DND-41 (cell line): ENCODE data around the gene SERPINB6.

Source experiments
- ATAC-seq: fragments of 200-7000 bp; cut with Tn5 transposase; 3 replicates; pipeline ENCODE4 v1.9.1; 2021; ENCODE audit warnings: low read depth; ENCODE audit not compliant: insufficient read depth
- DNase-seq: peaks from one replicate; pipeline ENCODE4 v3.0.0-alpha.2; 2020
- H2AFZ ChIP-seq: 2 replicates; pipeline ENCODE4 v1.6.0; 2012; ENCODE audit warnings: low read depth, low read length
- H3K27ac ChIP-seq: 2 replicates; pipeline ENCODE4 v1.5.1; 2012; ENCODE audit warnings: low read length, inconsistent platforms
- H3K27me3 ChIP-seq: fragments of 200-600 bp; sonication (generic); 2 replicates; pipeline ENCODE4 v1.6.0; 2012; ENCODE audit warnings: low read length, mild to moderate bottlenecking, inconsistent platforms; ENCODE audit not compliant: insufficient read depth, poor library complexity
- H3K36me3 ChIP-seq: 2 replicates; pipeline ENCODE4 v1.5.1; 2012; ENCODE audit warnings: low read length, inconsistent platforms; ENCODE audit not compliant: insufficient read depth
- H3K4me1 ChIP-seq: 2 replicates; pipeline ENCODE4 v1.5.1; 2012; ENCODE audit warnings: mild to moderate bottlenecking, low read length; ENCODE audit not compliant: insufficient read depth
- H3K4me2 ChIP-seq: 2 replicates; pipeline ENCODE4 v1.6.0; 2012; ENCODE audit warnings: mild to moderate bottlenecking, moderate library complexity, low read length, inconsistent platforms; ENCODE audit not compliant: insufficient read depth
- H3K4me3 ChIP-seq, 2 experiments: fragments of 200-600 bp in 1 of 2; shearing (Covaris generic) in 1 of 2; 2 replicates each; pipeline ENCODE4 v1.5.1; 2012 to 2016; ENCODE audit warnings: inconsistent platforms in 2 of 2, low read length in 2 of 2, mild to moderate bottlenecking in 2 of 2, low read depth in 1 of 2, moderate library complexity in 1 of 2
- H3K79me2 ChIP-seq: 2 replicates; pipeline ENCODE4 v1.6.0; 2012; ENCODE audit warnings: low read length, inconsistent platforms; ENCODE audit not compliant: insufficient read depth
- H3K9ac ChIP-seq: 2 replicates; pipeline ENCODE4 v1.6.0; 2012; ENCODE audit warnings: low read depth, mild to moderate bottlenecking, inconsistent platforms, low read length, moderate library complexity
- H3K9me3 ChIP-seq: 2 replicates; pipeline ENCODE4 v1.5.1; 2012; ENCODE audit warnings: low read length, moderate library complexity, mild to moderate bottlenecking, inconsistent platforms; ENCODE audit not compliant: insufficient read depth, severe bottlenecking
- H4K20me1 ChIP-seq: 2 replicates; pipeline ENCODE4 v1.6.0; 2012; ENCODE audit warnings: low read length; ENCODE audit not compliant: insufficient read depth
- EZH2 ChIP-seq: IDR thresholded peaks from 3 replicates; pipeline ENCODE4 v1.6.1; 2012; ENCODE audit warnings: borderline replicate concordance, low read depth, mild to moderate bottlenecking, moderate library complexity, low read length, inconsistent platforms; ENCODE audit not compliant: severe bottlenecking
- TF ChIP-seq, protein P1 (sequence below): IDR thresholded peaks from 2 replicates; pipeline ENCODE4 v1.5.1; 2012; ENCODE audit warnings: borderline replicate concordance, low read length, moderate library complexity, mild to moderate bottlenecking; ENCODE audit not compliant: poor library complexity, severe bottlenecking; ENCODE audit errors: extremely low read depth

The SERPINB6 gene

DNA sequence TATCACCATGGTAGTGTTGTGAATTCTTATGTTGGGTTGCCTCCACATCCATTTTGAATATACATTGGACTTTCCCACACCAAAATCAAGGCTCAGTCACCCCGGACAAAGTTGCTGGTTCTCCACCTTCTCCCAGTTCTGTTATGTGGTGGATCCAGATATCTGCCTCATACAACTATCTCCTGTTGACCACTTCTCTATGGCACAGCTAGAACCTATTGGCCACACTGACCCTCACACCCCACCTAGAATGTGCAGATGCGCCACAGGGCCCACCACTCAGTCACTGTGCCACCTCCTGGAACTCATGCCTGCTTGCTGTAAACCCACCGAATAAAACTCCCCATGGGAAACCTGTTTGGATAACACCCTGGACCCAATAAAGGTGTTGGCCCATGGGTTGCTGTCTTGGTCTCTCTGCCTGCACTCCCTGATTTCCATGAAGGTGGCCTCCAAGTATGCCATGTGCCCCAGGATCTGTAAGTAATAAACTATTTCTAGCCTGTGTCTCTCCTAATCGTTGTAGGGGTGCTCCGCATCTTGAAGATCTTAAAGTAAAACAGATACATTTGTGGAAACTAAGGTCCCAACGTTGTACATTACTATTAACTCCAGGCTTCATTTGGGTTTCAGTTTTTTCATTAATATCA, 21.1 kb upstream of the SERPINB6 start:
- Histone ChIP-seq H3K4me1 (peaks cover 22% of the 10 kb centered on the region), H3K9me3 (no peaks in the 10 kb centered on the region), H3K27me3 (peaks cover 4% of the 10 kb centered on the region), H4K20me1 (no peaks in the 10 kb centered on the region), H3K27ac (no peak overlapping the region), H3K9ac (no peak overlapping the region), H3K4me2 (no peak overlapping the region), H3K4me3 (no peak overlapping the region), H3K79me2 (no peaks in the 10 kb centered on the region), H2AFZ (no peak overlapping the region), H3K36me3 (no peaks in the 10 kb centered on the region)
- ATAC-seq: no peak
- TF ChIP-seq, protein P1, sequence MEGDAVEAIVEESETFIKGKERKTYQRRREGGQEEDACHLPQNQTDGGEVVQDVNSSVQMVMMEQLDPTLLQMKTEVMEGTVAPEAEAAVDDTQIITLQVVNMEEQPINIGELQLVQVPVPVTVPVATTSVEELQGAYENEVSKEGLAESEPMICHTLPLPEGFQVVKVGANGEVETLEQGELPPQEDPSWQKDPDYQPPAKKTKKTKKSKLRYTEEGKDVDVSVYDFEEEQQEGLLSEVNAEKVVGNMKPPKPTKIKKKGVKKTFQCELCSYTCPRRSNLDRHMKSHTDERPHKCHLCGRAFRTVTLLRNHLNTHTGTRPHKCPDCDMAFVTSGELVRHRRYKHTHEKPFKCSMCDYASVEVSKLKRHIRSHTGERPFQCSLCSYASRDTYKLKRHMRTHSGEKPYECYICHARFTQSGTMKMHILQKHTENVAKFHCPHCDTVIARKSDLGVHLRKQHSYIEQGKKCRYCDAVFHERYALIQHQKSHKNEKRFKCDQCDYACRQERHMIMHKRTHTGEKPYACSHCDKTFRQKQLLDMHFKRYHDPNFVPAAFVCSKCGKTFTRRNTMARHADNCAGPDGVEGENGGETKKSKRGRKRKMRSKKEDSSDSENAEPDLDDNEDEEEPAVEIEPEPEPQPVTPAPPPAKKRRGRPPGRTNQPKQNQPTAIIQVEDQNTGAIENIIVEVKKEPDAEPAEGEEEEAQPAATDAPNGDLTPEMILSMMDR: no peak
- TF ChIP-seq EZH2: no peak
- DNase-seq: no peak

DNA sequence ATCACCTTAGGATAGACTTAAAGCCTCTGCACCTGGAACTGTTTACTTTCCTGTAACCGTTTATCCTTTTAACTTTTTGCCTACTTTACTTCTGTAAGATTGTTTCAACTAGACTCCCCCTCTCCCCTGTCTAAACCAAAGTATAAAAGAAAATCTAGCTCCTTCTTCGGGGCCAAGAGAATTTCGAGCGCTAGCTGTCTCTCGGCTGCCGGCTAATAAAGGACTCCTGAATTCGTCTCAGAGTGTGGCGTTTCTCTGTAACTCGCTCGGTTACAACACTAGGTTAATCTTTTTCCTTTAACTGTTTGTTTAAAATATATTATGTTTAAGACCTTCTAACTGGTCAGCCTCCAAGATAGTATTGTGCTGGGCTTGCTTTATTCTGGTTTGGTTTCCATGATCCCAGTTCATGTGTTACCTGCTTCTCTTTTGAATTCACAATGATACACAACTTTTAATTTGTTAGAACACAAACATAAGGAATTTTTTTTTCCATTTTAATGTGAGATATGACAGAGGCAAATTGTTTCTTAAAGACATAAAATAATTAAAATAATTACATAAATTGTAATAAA, 19.7 kb upstream of the SERPINB6 start:
- peak overlapping the region in 1 of 2 experiments; percentile 75; a peak in 1 of 4 replicates for H3K4me3 ChIP-seq
- peak overlapping the region; percentile 81; the same call in 1 of the 2 replicates for H3K9ac ChIP-seq
- DNase-seq (no peak), ATAC-seq (no peak)
- H3K79me2 ChIP-seq: no peaks in the 10 kb centered on the region
- peaks cover 4% of the 10 kb centered on the region for H3K27me3 ChIP-seq
- H3K4me2 ChIP-seq: peak overlapping the region; percentile 93
- peak overlapping the region; percentile 97 for H2AFZ ChIP-seq
- H3K9me3 ChIP-seq: no peaks in the 10 kb centered on the region
- H3K4me1 ChIP-seq: peaks cover 22% of the 10 kb centered on the region
- H3K27ac ChIP-seq: no peak overlapping the region
- no peaks in the 10 kb centered on the region for H3K36me3 ChIP-seq
- TF ChIP-seq, protein P1: no peak
- no peak for TF ChIP-seq EZH2
- no peaks in the 10 kb centered on the region for H4K20me1 ChIP-seq

DNA sequence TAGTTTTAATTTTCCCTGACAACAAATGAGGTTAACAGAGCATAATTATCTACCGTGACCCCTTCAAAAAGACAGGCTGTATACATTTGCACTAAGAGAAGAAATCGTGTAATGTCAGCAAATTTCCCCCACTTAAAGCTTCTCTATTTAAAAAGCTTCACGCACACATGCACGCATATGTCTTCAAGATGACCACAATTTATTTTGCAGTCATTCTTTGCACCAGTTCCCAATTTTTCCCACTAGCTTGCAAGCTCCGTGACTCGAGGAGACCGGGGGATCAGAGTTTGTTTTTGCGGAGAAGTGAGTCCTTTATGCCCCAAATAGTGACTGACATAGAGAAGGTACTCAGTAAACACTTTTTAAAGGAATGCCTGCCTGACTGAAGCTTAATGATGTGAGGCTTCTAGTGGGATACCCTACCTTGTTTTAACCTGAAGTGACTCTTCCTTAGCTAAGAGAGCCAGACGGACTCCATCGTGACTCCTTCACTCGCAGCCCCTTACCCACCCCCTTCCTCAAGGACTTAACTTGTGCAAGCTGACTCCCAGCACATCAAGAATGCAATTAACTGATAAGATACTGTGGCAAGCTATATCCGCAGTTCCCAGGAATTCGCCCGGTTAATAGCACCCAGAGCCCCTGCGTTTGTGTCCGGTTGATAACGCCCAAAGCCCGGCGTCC, 19.0 kb upstream of the SERPINB6 start:
- Histone ChIP-seq H3K4me2 (peak overlapping the region; percentile 93), H3K27me3 (peaks cover 4% of the 10 kb centered on the region), H3K4me1 (peaks cover 22% of the 10 kb centered on the region), H3K9ac (peak overlapping the region; percentile 81), H4K20me1 (no peaks in the 10 kb centered on the region), H3K9me3 (no peaks in the 10 kb centered on the region), H3K36me3 (no peaks in the 10 kb centered on the region), H3K4me3 (peak overlapping the region; percentile 34 to 75), H3K27ac (peak overlapping the region; percentile 97), H2AFZ (peak overlapping the region; percentile 97), H3K79me2 (no peaks in the 10 kb centered on the region)
- no peak for ATAC-seq
- no peak for DNase-seq
- TF ChIP-seq EZH2: no peak
- TF ChIP-seq, protein P1: no peak
